HG03095 (cell line): ENCODE results near the gene ADAM22.

Experiments used
- ATAC-seq: cut with Tn5 transposase; IDR thresholded peaks from one replicate; pipeline ENCODE4 v1.9.1; 2021; ENCODE audit warnings: moderate library complexity; ENCODE audit not compliant: unreplicated experiment

Gene ADAM22

GRCh38 chr7:88214456-88214855 is 280.4 kb downstream of the ADAM22 start:
- ATAC-seq: no peak

DNA sequence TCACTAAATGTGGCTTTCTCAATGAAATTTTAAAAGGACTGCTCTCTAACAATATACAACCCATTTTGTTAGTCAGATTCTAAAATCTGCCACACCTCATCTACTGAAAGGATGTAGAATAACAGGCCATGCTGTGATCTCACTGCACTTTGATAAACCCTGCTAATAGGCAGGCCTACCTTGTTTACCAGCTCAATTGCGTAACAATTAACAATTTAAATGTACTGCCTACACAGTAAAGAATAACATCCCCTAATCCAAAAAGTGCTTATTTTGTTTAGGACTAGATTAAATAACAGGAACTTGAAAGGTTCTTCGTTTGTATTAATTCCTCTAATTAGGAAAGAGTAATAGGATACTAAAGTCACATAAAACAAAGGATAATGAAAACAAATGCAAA is 281.2 kb downstream of the ADAM22 start:
- no peak for ATAC-seq

GRCh38 chr7:88216276-88216675 is 282.2 kb downstream of the ADAM22 start:
- ATAC-seq: no peak

GRCh38 chr7:88217675-88218428 is 283.8 kb downstream of the ADAM22 start:
- ATAC-seq: peak; percentile 78

DNA sequence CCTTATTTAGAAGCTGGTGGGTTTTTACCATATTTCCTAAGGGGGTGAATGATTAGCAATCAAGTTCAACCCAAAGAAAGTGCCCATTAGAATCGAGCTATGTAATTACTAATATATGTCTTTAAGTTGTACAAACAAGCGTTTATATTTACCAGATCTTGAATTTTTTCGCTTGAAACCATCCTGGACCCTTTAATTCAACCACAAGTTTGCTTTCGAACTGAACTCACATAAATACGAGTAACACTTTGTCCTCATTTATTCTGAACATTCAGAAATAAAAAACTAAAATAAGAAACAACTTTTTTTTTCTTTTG is 284.3 kb downstream of the ADAM22 start:
- no peak for ATAC-seq

DNA sequence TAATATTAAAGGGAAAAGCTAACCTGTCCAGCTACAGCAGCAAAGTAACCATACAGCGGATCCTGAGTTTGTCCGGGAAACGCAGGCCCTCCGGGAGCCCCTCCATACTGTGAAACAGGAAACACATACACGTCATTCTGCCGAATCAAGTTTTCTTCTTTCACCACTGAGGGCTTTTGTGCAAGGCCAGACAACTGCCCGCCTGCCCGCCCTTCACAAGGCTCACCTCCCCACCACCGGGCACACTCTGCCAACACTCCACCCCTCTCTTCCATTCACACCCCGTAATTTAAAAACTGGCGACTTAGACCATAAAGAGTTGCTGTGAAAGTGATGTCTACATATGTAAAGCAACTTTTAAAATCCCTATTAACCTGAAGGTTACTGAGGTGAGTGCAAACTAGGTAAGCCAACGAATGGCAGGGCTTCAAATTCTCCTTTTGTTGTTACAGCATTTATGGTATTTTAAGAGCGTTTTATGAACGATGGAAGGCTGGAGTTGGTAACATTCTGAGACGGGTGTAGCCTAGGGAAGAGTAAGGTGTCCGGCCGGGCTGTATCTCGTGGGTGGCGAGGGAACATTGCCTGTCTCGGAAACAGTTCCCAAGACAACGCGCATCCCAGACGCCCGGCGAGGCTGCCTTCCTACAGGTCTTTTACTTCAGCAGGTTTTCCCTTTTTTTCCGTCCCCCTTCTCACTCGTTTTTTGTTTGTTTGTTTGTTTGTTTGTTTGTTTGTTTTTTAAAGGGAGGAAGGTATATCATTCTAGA is 285.0 kb downstream of the ADAM22 start:
- ATAC-seq: peak; percentile 26

DNA sequence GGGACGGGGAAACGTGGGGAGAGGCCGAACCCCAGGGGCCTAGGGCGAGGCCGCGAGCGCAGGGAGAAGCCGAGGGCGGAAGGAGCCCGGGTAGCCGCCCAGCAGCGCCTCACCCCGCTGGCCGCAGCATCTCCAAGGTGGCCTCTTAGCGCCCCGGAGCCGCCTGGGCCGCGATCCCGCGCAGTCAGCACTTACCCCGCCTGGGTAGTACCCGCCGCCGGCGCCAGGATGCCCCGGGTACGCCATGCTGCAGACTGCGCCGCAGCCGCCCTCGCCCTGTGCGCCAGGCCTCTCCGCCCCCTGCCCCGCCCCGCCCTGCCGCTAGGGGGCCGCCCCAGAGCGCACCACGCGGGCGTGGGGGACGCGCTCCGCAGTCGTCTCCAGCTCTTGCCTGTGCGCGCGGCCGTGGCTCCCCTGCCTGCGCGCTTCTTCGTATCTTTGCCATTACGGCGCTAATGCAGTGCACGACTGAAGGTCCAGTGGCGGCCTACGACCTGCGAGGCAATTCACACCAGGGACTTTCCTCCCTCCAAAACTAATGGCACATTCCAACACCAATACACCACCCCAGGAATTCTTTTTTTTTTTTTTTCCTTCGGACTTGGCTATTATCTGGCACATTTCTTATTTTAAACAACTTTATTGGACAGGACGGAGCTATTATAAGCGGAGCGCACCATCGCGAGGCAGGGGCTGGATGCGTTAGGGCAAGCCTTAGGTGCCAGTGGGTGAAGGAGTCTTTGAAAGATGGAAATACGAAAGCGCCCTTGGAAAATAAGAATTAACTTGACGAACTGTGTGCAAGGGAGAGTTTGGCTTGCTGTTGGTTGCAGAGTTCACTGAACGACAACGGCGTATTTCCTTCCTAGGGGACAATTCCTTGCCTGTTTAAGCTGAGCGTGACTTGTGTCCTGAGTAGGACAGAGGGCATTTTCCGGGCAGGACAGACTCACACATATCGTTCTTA is 286.0 kb downstream of the ADAM22 start, which contains the start of gene SRI:
SRI (minus strand) TSS at position 258 of the 967 bp plus-strand sequence; CDS start at position 246, 12 bp downstream.
- ATAC-seq: peak; percentile 64

- no peak for ATAC-seq
Measured at GRCh38 chr7:88223265-88223664, 289.2 kb downstream of the ADAM22 start.

GRCh38 chr7:88224601-88225275 is 290.7 kb downstream of the ADAM22 start:
- ATAC-seq: no peak

- ATAC-seq: no peak
Measured at GRCh38 chr7:88226201-88226600, 292.1 kb downstream of the ADAM22 start.

GRCh38 chr7:88226886-88227516 is 292.9 kb downstream of the ADAM22 start:
- ATAC-seq: no peak

DNA sequence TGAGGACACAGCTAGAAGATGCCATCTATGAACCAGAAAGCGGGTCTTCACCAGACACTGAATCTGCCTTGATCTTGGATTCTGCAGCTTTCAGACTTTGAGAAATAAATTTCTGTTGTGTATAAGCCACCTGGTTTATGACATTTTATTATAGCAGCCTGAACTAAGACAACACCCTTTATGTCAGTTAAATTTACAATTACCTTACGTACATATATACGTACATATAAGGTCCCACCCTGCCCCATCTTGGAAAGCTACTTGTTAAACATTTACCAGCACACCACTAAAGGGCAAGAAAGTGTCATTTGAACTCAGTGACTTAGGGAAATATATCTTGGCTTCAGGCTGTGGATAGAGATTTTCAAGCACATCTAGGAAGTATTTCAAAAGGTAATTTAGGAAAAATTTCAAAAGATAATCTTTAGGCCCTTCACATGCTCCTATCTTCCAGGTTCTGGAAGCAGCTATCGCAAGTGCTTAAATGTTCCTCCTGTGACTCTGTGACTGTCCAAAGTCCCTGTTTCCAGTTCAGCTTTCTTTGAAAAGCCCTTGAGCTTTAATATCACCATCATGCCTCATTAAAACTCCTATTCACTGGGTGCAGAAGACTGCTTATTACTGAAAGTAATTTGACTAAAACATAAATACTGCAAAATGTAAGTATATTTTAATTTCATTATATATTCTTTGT is 295.4 kb downstream of the ADAM22 start:
- no peak for ATAC-seq

DNA sequence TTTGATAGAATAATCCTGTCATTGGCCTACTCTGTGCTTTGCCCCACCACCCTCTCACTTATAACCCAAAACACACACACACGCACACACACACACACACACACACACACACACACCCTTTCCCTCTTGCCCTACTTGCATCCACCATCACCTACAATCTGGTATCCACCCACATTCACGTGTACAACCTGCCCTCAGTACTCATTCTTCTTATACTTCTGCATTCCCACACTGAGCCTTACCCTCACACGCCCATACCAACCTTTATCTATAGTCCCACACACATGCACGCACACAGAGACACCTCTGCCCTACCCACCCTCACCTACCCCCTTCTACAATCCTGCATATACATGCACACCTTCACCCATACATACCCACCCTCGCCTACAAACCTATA is 296.6 kb downstream of the ADAM22 start:
- no peak for ATAC-seq

DNA sequence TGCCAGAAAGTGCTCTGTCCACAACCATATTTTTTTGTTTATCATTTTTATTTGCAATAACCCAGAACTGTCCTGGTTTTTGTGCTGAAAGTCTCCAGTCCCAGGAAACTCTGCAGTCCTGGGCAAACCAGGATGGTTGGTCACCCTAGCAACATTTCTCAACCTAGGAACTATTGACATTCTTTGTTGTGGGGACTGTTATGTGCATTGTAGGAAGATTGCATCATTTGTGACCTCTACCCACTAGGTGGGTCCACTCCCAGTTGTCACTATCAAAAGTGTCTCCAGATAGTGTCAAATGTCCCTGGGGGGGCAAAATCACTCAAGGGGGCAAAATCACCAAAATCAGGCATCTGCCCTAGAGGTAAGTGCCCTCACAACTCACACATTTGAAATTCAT is 299.8 kb downstream of the ADAM22 start:
- no peak for ATAC-seq

- no peak for ATAC-seq
Measured at GRCh38 chr7:88239852-88240251, 305.8 kb downstream of the ADAM22 start.

DNA sequence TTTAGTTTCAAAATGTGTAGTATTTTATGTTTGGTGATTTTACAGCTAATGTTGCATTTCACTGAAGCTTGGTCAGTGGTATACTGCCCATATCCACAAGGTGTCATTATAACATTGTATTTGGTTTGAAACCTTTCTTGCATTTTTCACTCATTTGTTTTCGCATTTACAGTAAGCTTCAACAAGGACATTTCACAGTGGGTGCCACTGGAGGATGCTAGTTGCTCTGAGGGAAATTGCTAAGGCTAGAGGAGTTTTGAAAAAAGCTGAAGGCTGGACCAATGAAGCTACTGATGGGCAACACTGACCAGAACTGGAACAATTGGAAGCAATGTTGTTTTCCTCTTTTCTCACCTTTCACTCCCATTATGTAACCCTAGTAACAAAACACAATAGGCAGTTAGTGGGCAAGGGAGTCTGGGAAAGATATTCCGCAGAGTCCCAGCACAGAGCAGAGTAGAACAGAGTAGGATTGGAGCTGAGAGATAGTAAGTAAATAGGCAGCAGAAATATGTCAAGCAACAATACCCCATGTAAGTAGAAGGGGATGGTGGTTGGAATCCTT is 309.4 kb downstream of the ADAM22 start:
- ATAC-seq: peak; percentile 67

- ATAC-seq: no peak
Measured at GRCh38 chr7:88244258-88244657, 310.2 kb downstream of the ADAM22 start.
